Stomach (tissue), 9 donors: ENCODE data around the gene ESPNL. TPM values are rescaled to one million over a fixed set of nuclear protein-coding genes. Genes with fewer than 3 reads are reported as not detected.

ENCODE experiments used
- DNase-seq, 2 donors: peaks; one replicate each; pipeline versions ENCODE4 v3.0.0 to v3.0.0-alpha.2; 2013 to 2019
- H3K27ac ChIP-seq, 5 donors: fragments of 200-600 bp in 4 of 5; sonication (generic) in 4 of 5; one replicate each; pipeline ENCODE4 v1.5.1; 2013 to 2019; ENCODE audit warnings: mild to moderate bottlenecking in 1 of 5, moderate library complexity in 1 of 5
- H3K27me3 ChIP-seq, 3 donors: fragments of 200-600 bp; sonication (generic); one replicate each; pipeline ENCODE4 v1.5.1; 2017 to 2019; ENCODE audit warnings: mixed run types in 1 of 3
- H3K36me3 ChIP-seq, 4 donors: fragments of 200-600 bp; sonication (generic); 1 replicate in 3 of 4; 2 replicates in 1 of 4; pipeline ENCODE4 v1.5.1; 2016 to 2019
- H3K4me1 ChIP-seq, 4 donors: fragments of 200-600 bp; sonication (generic); one replicate each; pipeline ENCODE4 v1.5.1; 2016 to 2019
- H3K4me3 ChIP-seq, 4 donors: fragments of 200-600 bp; sonication (generic) in 3 of 4; one replicate each; pipeline ENCODE4 v1.5.1; 2016 to 2019; ENCODE audit warnings: mild to moderate bottlenecking in 1 of 4
- H3K9me3 ChIP-seq, 4 donors: fragments of 200-600 bp; sonication (generic); one replicate each; pipeline ENCODE4 v1.5.1; 2016 to 2019
- CTCF ChIP-seq, 7 experiments: fragments of 450-650 bp in 4 of 7; fragments of 200-600 bp in 3 of 7; sonication (generic) in 3 of 7; IDR thresholded peaks; one replicate each; pipeline ENCODE4 v1.5.1; 2016 to 2019; ENCODE audit warnings: antibody characterized with exemption in 7 of 7, control low read depth in 2 of 7, mild to moderate bottlenecking in 1 of 7
- EP300 ChIP-seq: sonication (generic); formaldehyde crosslinking; IDR thresholded peaks from one replicate; pipeline ENCODE4 v1.6.1; 2017; ENCODE audit warnings: antibody characterized with exemption
- POLR2A ChIP-seq, 4 donors: fragments of 450-650 bp; IDR thresholded peaks; one replicate each; pipeline ENCODE4 v1.6.1; 2016; ENCODE audit warnings: antibody characterized with exemption in 4 of 4, control low read depth in 2 of 4, mild to moderate bottlenecking in 1 of 4, moderate library complexity in 1 of 4
- POLR2AphosphoS5 ChIP-seq, 3 donors: sonication (generic); formaldehyde crosslinking; IDR thresholded peaks; one replicate each; pipeline ENCODE4 v1.6.1; 2016; ENCODE audit warnings: antibody characterized with exemption in 3 of 3
- WGBS, 5 donors: extraction: QIAGEN DNeasy Blood & Tissue Kit in 3 of 5; methylation state at CpG; one replicate each; pipeline versions ENCODE4 v1.1.5 to v1.1.7; 2013 to 2018; 5-methylcytosine and 5-hydroxymethylcytosine counted together
- intact Hi-C: fragments of 100-400 bp; cut with DNase I; formaldehyde crosslinking; loops from one replicate; pipeline ENCODE4 v1.15.1; 2023; ENCODE audit warnings: low total_unique reads
- polyA plus RNA-seq, 3 donors: library from polyadenylated mRNA; stranded (reverse); fragments of 200-250 nt; gene quantifications; one replicate each; pipeline ENCODE4 v1.2.3, GENCODE V29; 2013
- total RNA-seq, 5 donors: library from RNA; depleted of rRNA; stranded (reverse); fragments of >200 nt; gene quantifications; one replicate each; pipeline versions ENCODE4 v1.1.0 to v1.2.3, GENCODE V29; 2014 to 2016
- donor health status: healthy with polysubstance abuse.
- donor health status: Bipolar disorder and iron deficiency.
- donor health status: healthy.

The ESPNL gene
- total and polyA plus RNA-seq, 8 donors = 0.05 to 1.3 (median 0.31) TPM; not detected in 3

GRCh38 chr2:238135601-238136150 lies 35.5 kb downstream of the ESPNL start:
- no peaks in the 10 kb centered on the region for H3K9me3 ChIP-seq
- no peak for DNase-seq
- H3K27ac ChIP-seq = no peak overlapping the region
- peaks cover 0 to 20% (median 9%) of the 10 kb centered on the region in 4 donors for H3K4me1 ChIP-seq
- 85 to 88% (median 87%) methylated on average over 14 to 15 of the region's 15 CpGs for WGBS, 5 donors
- no peak for TF ChIP-seq POLR2A (IDR thresholded peaks at IDR 0.05)
- no peak for TF ChIP-seq EP300
- TF ChIP-seq CTCF (IDR thresholded peaks at IDR 0.05) = no peak
- no peak for TF ChIP-seq POLR2AphosphoS5 (IDR thresholded peaks at IDR 0.05)
- H3K36me3 ChIP-seq = no peaks in the 10 kb centered on the region
- no peaks in the 10 kb centered on the region for H3K27me3 ChIP-seq
- intact Hi-C loops = no loop called here
- no peak overlapping the region for H3K4me3 ChIP-seq

- H3K36me3 ChIP-seq = no peaks in the 10 kb centered on the region
- DNase-seq = no peak
- intact Hi-C loops = no loop called here
- no peak for TF ChIP-seq EP300
- TF ChIP-seq CTCF (IDR thresholded peaks at IDR 0.05) = no peak
- TF ChIP-seq POLR2AphosphoS5 (IDR thresholded peaks at IDR 0.05) = no peak
- no peak for TF ChIP-seq POLR2A (IDR thresholded peaks at IDR 0.05)
- no peaks in the 10 kb centered on the region for H3K27me3 ChIP-seq
- H3K9me3 ChIP-seq = no peaks in the 10 kb centered on the region
- H3K27ac ChIP-seq = no peak overlapping the region
- 78 to 81% (median 80%) methylated on average over 13 to 14 of the region's 14 CpGs for WGBS, 5 donors
- H3K4me3 ChIP-seq = no peak overlapping the region
- peaks cover 8 to 30% (median 16%) of the 10 kb centered on the region in 4 donors for H3K4me1 ChIP-seq
These were observed 36.8 kb downstream of the ESPNL start for GRCh38 chr2:238136820-238137537.

- Histone ChIP-seq H3K27ac (no peak overlapping the region), H3K4me3 (no peak overlapping the region), H3K36me3 (no peaks in the 10 kb centered on the region), H3K9me3 (no peaks in the 10 kb centered on the region), H3K27me3 (no peaks in the 10 kb centered on the region), H3K4me1 (peaks cover 8 to 39% (median 22%) of the 10 kb centered on the region in 4 donors)
- DNase-seq = no peak
- WGBS, 5 donors = 87 to 95% (median 93%) methylated on average over 7 to 13 of the region's 13 CpGs
- intact Hi-C loops = no loop called here
- no peak for TF ChIP-seq EP300
- no peak for TF ChIP-seq CTCF (IDR thresholded peaks at IDR 0.05)
- TF ChIP-seq POLR2A (IDR thresholded peaks at IDR 0.05) = no peak
- TF ChIP-seq POLR2AphosphoS5 (IDR thresholded peaks at IDR 0.05) = no peak
These were observed 37.7 kb downstream of the ESPNL start for GRCh38 chr2:238137885-238138284.

- no peaks in the 10 kb centered on the region for H3K36me3 ChIP-seq
- peaks cover 8 to 46% (median 28%) of the 10 kb centered on the region in 4 donors for H3K4me1 ChIP-seq
- peak within 1 kb of the TSS in 3 of 4 donors; percentile 7 to 13 (median 7) for H3K4me3 ChIP-seq
- intact Hi-C loops = no loop called here
- no peaks in the 10 kb centered on the region for H3K9me3 ChIP-seq
- WGBS, 5 donors = 48 to 62% (median 54%) methylated on average over 12 to 22 of the region's 22 CpGs
- peak within 1 kb of the TSS in 1 of 5 donors; percentile 6 for H3K27ac ChIP-seq
- TF ChIP-seq POLR2A (IDR thresholded peaks at IDR 0.05) = no peak
- no peak for TF ChIP-seq EP300
- TF ChIP-seq CTCF (IDR thresholded peaks at IDR 0.05) = no peak
- TF ChIP-seq POLR2AphosphoS5 (IDR thresholded peaks at IDR 0.05) = no peak
- peak in 1 of 2 donors; percentile 76 for DNase-seq
- no peaks in the 10 kb centered on the region for H3K27me3 ChIP-seq
These were observed 38.4 kb downstream of the ESPNL start, which contains the start of gene KLHL30 for GRCh38 chr2:238138331-238139195. KLHL30 (plus strand) TSS chr2:238138668; CDS start chr2:238140755, 2,087 bp downstream.
